HG03439 (cell line): ENCODE results near the gene E2F1.
"Not testable (repeated sequence)": the region's sequence is repeated elsewhere in the genome, so short reads cannot be mapped to it uniquely, and the experiment has no call there.

Source experiments
- ATAC-seq: cut with Tn5 transposase; IDR thresholded peaks from one replicate; pipeline ENCODE4 v1.9.1; 2021; ENCODE audit warnings: mild to moderate bottlenecking, moderate library complexity; ENCODE audit not compliant: unreplicated experiment

Gene E2F1

DNA sequence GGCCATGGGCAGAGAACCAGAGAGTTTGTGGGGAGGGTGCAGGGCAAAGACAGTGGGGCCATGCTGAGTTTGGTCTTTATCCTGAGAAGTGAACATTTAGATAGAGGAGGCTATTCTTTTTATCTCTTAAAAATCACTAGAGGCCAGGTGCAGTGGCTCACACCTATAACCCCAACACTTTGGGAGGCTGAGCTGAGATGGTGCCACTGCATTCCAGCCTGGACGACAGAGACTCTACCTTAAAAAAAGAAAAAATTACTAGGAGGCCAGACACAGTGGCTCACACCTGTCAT is 25.2 kb upstream of the E2F1 start:
- ATAC-seq, result no peak

DNA sequence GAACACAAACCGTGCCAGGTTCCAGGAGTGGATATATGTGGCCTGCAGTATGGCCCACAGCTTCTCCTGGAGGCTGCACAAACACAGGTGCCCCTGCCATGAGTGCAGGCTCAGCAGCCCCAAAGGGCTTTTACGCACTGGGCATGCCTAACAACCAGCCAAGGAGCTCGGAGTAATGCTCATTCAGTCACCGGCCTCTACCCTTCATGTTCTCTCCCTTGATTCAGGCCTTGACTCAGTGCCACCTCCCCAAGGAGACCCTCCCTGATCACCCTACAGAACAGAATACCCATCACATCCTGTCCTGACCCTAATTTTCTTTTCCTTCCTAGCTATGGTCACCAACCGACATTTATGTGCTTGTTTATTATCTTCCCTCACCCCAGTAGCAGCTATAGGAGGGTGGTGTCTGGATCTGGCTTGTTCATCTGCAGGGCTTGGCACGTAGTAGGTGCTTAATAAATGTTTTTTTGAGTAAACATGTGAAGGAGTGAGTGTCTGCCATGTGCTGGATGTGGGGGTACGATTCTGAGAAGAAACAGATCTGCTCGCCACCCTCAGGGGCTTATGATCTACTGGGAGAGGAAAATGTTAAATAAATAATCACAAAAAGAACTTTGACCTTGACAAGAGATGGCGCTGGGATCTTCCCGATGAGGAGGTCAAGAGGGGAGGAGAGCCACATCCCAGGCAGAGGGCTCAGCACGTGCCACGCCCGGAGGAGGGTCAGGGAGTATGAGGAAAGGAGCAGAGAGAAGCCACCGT is 24.7 kb upstream of the E2F1 start:
- no peak for ATAC-seq

DNA sequence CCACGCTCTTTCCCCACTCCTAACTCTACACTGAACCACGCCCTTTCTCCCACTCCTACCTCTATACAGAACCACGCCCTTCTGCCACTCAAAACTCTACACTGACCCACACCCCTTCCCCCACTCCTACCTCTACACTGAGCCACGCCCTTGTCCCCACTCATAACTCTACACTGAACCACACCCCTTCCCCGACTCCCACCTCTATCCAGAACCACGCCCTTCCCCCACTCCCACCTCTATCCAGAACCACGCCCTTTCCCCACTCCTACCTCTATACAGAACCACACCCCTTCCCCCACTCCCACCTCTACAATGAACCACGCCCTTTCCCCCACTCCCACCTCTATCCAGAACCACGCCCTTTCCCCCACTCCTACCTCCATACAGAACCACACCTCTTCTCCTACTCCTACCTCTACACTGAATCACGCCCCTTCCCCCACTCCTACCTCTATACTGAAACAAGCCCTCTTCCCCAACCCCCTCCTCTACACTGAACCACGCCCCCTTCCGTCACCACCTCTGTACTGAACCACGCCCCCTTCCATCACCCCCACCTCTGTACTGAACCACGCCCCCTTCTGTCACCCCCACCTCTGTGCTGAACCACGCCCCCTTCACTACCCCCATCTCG is 23.8 kb upstream of the E2F1 start:
- ATAC-seq, result no peak

DNA sequence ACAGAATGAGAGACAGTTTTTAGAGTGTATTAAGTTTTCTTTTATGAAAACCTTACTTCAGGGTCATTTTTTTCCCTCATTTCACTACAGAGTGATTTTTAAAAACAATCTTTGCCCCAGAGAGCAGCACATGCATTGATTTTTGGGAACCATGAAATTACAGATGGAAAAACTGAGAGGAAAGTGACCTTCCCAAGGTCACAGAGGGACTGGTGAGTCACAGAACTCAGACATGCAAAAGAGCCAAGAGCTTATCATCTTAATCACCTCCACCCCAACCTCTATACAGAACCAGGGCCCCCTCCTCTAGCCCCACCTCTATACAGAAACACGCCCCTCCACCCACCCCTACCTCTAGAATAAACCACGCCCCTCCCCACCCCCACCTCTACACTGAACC is 23.2 kb upstream of the E2F1 start:
- no peak for ATAC-seq

DNA sequence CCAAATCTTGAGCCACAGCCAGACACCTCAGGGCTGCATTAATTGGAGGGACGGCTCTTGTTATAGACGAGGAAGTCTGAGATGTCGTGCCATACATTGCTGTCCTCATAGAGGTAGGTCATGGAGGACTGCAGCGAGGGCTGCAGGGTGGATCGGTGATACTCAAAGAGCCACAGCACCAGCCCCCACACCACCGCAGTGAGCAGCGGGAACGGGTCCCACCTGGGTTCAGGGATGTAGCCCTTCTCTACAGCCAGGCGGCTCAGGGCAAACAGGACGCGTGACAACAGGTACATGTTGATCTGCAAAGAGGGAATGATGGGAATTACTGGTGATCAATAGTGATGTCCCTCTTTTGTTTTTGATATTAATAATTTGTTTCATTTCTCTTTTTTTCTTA is 21.5 kb upstream of the E2F1 start:
- ATAC-seq, result no peak

DNA sequence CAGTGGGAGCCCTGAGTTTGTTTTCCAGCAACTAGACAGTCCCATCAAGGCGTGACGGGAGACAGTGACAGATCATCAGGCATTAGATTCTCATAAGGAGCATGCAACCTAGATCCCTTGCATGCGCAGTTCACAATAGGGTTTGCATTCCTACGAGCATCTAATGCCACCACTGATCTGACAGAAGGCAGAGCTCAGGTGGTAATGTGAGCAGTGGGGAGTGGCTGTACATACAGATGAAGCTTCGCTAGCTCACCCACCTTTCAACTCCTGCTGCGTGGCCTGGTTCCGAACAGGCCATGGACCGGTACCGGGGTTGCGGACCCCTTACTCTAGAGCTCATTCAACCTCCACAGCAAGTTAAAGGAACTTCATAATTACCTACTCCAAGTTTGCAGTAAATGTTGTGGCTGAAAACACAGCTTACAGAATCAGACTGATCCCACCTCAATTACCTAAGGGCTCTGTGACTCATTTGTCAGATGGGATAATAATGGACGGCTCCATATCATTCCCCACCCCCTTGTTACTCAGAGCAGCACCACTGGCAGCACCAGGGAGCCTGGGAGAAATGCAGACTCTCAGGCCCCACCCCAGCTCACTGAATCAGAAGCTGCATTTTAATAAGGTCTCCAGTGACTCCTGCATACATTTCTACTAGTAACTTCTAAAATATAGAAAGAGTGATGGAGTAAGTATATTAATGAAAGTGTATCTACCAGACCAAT is 18.2 kb upstream of the E2F1 start:
- no peak for ATAC-seq

DNA sequence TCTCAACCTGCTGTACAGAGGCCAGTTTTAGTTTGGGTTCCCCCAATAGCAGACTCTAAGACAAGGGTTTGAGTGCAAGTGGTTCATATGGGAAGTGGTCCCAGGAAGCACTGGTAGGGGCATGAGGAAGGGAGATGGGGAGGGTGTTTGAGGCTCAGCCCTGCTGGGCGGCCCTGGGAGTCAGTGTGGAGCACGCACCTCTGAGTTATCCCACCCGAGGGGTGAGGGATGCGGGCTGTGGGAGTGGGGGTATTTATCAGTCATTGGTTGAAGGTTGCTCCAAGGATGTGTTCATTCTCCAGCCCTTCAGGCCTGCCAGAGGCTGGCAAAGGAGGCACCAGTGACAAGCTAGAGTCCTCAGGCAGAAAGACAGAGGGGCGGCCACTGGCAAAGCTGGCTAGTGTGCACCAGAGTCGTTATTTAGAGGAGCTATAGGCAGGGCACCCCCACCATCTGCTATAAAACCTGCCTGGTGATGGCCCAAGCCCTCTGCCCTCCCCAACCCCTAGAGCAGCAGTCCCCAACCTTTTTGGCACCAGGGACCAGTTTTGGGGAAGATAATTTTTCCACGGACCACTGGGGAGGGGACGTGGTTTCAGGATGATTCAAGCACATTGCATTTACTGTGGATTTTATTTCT is 17.4 kb upstream of the E2F1 start:
- ATAC-seq, result no peak

DNA sequence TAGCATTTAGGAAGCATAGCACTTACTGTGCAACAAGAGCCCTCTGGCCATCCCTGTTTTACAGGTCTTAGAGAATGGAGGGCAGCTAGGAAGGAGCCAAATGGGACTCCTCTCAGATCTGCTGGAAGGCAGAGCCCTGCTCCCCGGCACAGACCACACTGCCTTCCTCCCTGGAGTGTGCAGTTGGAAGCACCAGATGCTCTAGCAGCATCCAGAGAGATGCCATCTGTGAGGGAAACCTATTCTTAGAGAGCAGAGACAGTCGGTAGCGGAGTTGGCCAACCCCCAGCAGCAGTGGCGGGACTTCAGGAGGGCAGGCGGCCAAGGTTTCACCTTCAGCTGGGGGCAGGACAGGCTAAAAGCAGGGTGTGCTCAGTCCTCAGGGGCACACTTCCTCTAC is 16.7 kb upstream of the E2F1 start:
- ATAC-seq, result no peak

DNA sequence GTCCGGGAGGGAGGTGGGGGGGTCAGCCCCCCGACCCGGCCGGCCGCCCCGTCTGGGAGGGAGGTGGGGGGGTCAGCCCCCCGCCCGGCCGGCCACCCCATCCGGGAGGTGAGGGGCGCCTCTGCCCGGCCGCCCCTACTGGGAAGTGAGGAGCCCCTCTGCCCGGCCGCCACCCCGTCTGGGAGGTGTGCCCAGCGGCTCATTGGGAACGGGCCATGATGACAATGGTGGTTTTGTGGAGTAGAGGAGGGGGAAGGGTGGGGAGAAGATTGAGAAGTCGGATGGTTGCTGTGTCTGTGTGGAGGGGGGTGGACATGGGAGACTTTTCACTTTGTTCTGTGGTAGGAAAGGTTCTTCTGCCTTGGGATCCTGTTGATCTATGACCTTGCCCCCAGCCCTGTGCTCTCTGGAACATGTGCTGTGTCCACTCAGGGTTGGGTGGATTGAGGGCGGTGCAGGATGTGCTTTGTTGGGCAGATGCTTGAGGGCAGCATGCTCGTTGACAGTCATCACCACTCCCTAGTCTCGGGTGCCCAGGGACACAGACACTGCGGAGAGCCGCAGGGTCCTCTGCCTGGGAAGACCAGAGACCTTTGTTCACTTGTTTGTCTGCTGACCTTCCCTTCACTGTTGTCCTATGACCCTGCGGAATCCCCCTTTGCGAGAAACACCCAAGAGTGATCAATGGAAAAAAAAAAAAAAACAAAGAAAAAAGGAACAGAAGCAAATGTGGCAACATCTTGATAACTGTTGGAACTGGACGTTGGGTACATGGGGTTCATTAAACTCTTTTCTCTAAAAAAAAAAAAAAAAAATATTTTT is 15.7 kb upstream of the E2F1 start:
- ATAC-seq, result no peak

DNA sequence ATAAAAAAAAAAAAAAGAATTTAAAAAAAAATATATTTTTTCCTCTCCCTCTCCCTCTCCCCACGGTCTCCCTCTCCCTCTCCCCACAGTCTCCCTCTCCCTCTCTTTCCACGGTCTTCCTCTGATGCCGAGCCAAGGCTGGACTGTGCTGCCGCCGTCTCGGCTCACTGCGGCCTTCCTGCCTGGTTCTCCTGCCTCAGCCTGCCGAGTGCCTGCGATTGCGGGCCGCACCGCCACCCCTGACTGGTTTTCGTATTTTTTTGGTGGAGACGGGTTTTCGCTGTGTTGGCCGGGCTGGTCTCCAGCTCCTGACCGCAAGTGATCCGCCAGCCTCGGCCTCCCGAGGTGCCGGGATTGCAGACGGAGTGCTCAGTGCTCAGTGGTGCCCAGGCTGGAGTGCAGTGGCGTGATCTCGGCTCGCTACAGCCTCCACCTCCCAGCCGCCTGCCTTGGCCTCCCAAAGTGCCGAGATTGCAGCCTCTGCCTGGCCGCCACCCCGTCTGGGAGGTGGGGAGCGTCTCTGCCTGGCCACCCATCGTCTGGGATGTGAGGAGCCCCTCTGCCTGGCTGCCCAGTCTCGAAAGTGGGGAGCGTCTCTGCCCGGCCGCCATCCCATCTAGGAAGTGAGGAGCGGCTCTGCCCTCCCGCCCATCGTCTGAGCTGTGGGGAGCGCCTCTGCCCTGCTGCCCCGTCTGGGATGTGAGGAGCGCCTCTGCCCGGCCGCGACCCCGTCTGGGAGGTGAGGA is 14.7 kb upstream of the E2F1 start:
- ATAC-seq, result not testable (repeated sequence)

DNA sequence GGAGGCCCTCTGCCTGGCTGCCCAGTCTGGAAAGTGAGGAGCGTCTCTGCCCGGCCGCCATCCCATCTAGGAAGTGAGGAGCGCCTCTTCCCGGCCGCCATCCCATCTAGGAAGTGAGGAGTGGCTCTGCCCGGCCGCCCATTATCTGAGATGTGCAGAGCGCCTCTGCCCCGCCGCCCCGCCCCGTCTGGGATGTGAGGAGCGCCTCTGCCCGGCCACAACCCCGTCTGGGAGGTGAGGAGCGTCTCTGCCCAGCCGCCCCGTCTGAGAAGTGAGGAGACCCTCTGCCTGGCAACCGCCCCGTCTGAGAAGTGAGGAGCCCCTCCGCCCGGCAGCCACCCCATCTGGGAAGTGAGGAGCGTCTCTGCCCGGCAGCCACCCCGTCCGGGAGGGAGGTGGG is 12.8 kb upstream of the E2F1 start:
- not testable (repeated sequence) for ATAC-seq

DNA sequence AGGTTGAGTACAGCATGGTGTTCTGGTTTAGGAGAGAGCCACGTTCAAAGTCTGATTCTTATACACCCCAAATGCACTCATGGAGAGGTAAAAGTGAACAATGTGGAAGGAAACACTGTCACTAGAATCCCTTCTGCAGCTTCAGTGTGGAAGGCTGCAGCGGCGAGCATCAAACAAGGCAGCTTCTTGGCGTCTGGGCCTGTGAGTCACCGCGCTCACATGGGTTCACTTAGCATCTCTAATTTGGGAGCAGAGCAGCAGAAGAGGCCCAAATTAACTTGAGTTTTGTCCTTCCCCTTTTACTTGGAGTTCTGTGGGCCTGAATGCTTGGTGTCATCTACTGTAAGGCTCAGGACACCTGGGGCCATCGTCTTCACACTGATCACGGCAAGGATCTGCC is 10.9 kb upstream of the E2F1 start:
- ATAC-seq, result no peak

DNA sequence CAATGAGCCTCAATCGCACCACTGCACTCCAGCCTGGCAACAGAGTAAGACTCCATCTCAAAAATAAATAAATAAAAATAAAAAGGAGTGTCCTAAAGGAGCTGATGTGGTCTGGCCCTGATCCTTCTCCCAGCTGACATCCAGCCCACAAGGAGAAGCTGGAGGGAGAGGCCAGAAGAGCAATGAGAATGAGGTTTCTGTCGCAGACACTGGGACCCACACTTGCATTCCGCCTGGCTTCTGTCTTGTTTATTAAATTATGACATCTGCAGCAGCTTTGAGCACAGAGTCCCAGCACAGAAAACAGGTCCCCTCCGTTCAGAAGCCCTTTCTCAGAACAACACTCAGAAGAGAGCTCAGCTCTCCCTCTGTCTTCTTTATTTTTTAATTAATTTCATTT is 10.3 kb upstream of the E2F1 start:
- no peak for ATAC-seq

DNA sequence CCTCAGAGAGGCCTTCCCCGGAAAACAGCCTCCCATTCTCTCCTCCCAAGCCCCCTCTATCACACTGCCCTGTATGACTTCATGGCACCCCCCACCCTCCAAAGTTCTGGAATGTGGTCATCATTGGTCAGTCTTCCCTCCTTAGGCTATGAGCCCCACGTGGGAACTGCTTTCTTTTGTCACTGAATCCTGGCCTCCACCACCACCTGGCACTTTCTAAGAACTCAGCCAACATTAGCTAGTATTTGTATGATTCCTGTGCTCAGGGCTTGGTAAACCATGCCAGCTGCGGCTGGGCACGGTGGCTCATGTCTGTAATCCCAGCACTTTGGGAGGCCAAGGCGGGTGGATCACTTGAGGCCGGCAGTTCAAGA is 8.4 kb upstream of the E2F1 start:
- no peak for ATAC-seq

DNA sequence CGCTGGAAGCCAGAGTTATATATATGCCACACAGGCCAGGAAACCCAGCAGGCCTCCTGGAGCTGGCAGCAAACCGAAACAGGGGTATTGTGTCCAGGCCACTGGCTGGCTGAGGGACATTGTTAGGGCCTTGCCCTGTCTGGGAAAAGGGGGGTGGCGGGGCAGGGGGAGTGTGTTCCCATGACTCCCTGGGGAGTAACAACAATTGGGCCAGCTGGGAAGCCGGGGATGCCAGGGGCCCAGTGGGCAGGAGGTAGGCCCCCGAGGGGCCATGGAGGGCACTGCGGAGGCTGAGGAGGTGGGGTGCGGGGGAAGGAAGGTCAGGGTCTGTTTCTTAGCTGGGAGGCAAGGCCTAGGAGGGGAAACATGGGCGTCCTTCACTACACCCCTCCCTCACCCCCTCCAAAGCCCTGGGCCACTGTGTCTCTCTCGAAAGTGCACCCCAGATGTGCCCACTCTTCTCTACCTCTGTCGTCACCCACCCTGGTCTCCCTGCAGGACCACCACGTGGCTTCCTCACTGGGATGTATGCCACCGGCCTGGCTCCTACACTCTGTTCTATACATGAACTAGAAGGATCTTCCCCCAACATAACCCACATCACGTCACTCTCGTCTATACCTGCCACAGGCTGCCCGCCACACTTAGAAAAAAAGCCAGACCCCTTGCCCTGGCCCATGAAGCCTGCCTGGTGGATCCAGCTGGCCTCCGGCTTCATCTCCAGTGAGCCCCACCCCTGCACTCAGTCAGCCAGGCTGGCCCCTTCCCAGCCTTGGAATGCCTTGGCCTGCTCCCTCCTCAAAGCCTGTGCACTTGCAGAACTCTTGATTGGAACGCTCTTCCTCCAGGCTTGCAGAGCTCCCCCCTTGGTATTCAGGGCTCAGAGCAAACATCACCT is 7.8 kb upstream of the E2F1 start:
- ATAC-seq, result no peak

DNA sequence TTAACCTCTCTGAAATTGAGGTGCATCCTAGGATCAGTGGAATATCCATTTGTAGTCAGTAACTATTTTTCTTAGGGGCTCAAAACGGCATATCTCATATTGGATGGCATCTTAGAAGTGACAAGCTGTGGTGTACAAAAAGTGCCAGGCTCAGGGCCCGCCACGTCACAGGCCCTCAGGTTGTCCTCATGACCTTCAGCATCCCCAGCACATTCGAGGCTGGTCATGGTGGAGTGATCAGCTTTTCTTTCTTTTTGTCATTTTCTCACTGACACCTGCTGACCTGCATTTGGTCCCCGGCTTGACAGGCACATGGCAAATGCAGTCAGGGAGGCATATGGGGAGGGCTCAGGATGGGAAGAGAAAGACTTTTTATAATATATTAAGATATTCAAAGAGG is 7.1 kb upstream of the E2F1 start:
- no peak for ATAC-seq

DNA sequence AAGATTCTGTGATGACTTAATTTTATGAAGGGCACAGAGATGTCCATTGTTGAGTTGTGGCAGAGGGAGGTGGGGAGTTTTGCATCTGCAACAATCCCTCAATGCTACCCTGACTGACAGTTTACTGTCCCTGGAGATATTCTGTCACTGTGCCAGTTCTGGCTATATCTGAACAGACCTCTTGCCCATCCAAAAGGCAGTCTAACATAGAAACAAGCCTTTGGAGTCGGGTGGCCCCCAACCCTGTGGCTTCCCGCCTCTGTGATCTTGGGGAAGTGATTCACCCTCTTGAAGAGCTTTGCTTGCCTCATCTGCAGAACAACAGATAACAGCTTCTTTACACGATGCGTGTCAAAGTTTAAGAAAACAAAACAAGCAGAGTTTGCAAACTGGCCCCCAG is 3.8 kb upstream of the E2F1 start:
- no peak for ATAC-seq

DNA sequence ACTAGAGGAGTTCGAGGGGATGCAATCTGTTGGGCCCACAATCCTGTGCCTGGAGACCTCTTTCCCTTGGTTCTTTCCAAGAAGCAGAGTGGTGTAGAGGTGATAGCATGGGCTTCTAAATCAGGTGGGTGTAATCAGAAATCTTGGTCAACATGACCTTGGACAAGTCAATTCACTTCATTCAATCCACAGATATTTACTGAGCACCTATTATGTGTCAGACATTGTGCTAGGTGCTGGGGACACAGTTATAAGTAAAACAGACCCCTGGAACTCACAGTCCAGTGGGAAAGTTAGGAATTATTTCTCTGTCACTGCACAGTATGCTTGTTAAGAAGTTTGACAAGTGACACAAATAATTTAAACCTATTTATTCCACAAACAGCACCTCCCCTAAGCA is 3.3 kb upstream of the E2F1 start:
- no peak for ATAC-seq

DNA sequence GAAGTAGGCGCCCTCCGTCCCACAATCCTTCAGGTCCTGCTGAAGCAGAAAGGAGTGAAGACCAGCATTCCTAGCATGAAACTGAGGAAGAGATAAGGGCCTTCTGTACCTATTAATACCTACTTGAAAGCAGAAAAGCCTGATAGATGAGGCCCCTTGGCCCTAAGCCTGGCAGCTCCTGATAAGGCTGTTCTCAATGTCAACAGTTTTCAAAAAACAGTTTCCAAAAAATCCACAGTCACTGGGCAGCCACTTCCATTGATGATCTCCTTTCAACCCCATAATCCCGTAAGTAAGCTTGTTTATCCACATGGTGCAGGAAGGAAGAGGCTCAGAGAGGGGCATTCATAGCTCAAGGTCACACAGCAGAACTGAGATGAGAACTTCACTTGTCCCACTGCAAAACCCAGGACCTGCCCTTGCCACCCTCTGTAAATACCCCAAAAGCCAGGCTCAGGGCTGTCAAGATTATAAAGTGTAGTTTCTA is 2.8 kb upstream of the E2F1 start:
- ATAC-seq, result no peak
